ENCODE data around the gene FHOD3.

DNA sequence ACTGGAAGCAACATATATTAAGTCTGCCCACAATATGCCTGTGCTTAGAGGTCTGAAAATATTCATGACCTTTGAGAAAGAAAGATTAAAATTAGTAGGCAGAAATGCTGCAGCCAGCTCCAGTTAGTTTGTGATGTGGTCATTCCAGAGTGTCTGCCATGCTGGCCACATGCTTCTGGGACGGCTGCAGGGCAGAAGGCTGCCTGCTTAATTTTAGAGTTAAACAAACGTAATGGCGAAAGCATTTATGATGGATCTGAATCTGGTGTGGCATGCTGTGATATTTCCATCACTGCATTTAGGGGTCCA is 95.4 kb downstream of the FHOD3 start:
- TF ChIP-seq CTCF (IDR thresholded peaks at IDR 0.05 in 8 of 11, conservative IDR thresholded peaks at IDR 0.05 in 3 of 11) (no peak), POLR2A (IDR thresholded peaks at IDR 0.05) (no peak)

All from spleen (tissue), 7 donors.